Measurements from ENCODE around the gene TSC22D4. TPM values are rescaled to one million over a fixed set of nuclear protein-coding genes. Genes with fewer than 3 reads are reported as not detected.

TSC22D4 gene
- total and polyA plus RNA-seq, 2 donors (not counting 3 experiments of a cell fraction or from before 2014, with no cell fraction given): 40.1 to 84.4 TPM

DNA sequence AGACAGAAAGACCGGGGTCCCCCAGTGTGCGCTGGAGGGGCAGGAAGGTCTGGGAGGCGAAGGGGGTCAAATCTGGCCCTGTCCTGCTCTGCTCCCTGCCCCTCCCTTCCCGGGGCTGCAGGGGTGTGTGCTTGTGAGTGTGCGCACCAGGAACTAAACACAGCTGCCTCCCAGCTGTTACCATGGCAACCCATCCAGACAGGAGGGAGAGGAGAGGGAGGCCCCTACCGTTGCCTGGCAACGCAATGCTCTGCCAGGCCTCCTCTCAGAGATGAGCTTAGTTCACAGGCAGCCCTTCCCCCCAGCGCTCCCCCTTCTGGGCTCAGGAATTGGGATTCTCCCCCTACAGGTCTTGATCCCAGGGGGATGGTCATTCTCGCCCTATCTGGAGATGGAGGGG, 10.8 kb upstream of the TSC22D4 start:
- CTCF ChIA-PET: interaction anchor here (0.6 to 1.5 kb wide), 4 partner anchors 9 to 70 kb away, joined by 3 to 6 read pairs (median 4); no protein-coding TSS in a partner anchor

More for the DNA sequence above, 10.8 kb upstream of the TSC22D4 start:
- H3K36me3 ChIP-seq (ENCODE audit: control insufficient read depth in 2 of 2, extremely low read depth in 1 of 2, insufficient read depth in 2 of 2, low read length in 2 of 2): no peaks in the 10 kb centered on the region
- TF ChIP-seq EZH2 (IDR thresholded peaks at IDR 0.05; ENCODE audit: borderline replicate concordance, low read depth, low read length, severe bottlenecking): no peak
- TF ChIP-seq FOS (IDR thresholded peaks at IDR 0.05; ENCODE audit: borderline replicate concordance, insufficient read depth, low read length): no peak
- TF ChIP-seq, protein P1, sequence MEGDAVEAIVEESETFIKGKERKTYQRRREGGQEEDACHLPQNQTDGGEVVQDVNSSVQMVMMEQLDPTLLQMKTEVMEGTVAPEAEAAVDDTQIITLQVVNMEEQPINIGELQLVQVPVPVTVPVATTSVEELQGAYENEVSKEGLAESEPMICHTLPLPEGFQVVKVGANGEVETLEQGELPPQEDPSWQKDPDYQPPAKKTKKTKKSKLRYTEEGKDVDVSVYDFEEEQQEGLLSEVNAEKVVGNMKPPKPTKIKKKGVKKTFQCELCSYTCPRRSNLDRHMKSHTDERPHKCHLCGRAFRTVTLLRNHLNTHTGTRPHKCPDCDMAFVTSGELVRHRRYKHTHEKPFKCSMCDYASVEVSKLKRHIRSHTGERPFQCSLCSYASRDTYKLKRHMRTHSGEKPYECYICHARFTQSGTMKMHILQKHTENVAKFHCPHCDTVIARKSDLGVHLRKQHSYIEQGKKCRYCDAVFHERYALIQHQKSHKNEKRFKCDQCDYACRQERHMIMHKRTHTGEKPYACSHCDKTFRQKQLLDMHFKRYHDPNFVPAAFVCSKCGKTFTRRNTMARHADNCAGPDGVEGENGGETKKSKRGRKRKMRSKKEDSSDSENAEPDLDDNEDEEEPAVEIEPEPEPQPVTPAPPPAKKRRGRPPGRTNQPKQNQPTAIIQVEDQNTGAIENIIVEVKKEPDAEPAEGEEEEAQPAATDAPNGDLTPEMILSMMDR (IDR thresholded peaks at IDR 0.05; ENCODE audit: extremely low read depth in 1 of 2, insufficient read depth in 1 of 2, low read depth in 1 of 2, low read length in 2 of 2): no peak
- TF ChIP-seq MYC (IDR thresholded peaks at IDR 0.05; ENCODE audit: low read depth, low read length): no peak
- no peak for TF ChIP-seq POLR2A (IDR thresholded peaks at IDR 0.05; ENCODE audit: low read depth, low read length)
- TF ChIP-seq, protein P2, sequence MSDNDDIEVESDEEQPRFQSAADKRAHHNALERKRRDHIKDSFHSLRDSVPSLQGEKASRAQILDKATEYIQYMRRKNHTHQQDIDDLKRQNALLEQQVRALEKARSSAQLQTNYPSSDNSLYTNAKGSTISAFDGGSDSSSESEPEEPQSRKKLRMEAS (IDR thresholded peaks at IDR 0.05; ENCODE audit: insufficient read depth, insufficient read length): no peak
- TF ChIP-seq GATA2 (IDR thresholded peaks at IDR 0.05; ENCODE audit: insufficient read depth, insufficient read length, low read depth, low read length): no peak
- TF ChIP-seq JUN (IDR thresholded peaks at IDR 0.05; ENCODE audit: borderline replicate concordance, insufficient read depth, insufficient read length, low read depth): no peak
- TF ChIP-seq POLR2AphosphoS5 (IDR thresholded peaks at IDR 0.05; ENCODE audit: insufficient read depth, low read depth, low read length): no peak
- H4K20me1 ChIP-seq (replicated peaks; ENCODE audit: control insufficient read depth, extremely low read depth, insufficient read depth, low read length): no peaks in the 10 kb centered on the region
- FAIRE-seq: no peak
- POLR2A ChIA-PET: no interaction called here
- H3K4me1 ChIP-seq (ENCODE audit: control insufficient read depth, extremely low read depth, insufficient read depth, low read length): peaks cover 15% of the 10 kb centered on the region
- H3K79me2 ChIP-seq (ENCODE audit: control insufficient read depth, insufficient read depth, low read length): no peaks in the 10 kb centered on the region
- no peaks in the 10 kb centered on the region for H3K27me3 ChIP-seq (ENCODE audit: control insufficient read depth in 2 of 2, insufficient read depth in 2 of 2, low read length in 2 of 2)
- DNase-seq (ENCODE audit: low read depth, low spot score): no peak
- no peak overlapping the region for H3K4me3 ChIP-seq (replicated peaks in 1 of 3; ENCODE audit: insufficient read depth in 1 of 3, low read depth in 1 of 3, low read length in 3 of 3)
- H3K4me2 ChIP-seq (ENCODE audit: insufficient read depth, low read length): no peak overlapping the region
- H3K27ac ChIP-seq (ENCODE audit: insufficient read depth, low read depth, low read length): no peak overlapping the region
- no peaks in the 10 kb centered on the region for H3K9me1 ChIP-seq (replicated peaks; ENCODE audit: control insufficient read depth, extremely low read depth, insufficient read depth, low read length)
- no peak overlapping the region for H2AFZ ChIP-seq (ENCODE audit: low read depth, low read length)
- intact Hi-C loops (cut with micrococcal nuclease) (no loop called here), dilution Hi-C loops (cut with MboI; ENCODE audit: extremely low pct_ligation_motif_present, low sequenced_read_pairs) (no loop called here)
- H3K9me3 ChIP-seq (replicated peaks; ENCODE audit: control insufficient read depth, insufficient read depth, low read length): no peaks in the 10 kb centered on the region
- no peak overlapping the region for H3K9ac ChIP-seq (replicated peaks; ENCODE audit: extremely low read depth, insufficient read depth, low read length)
- BruUV-seq (replicated peaks): no TSS peak
